ENCODE measurements around the gene CYTH3.
"Not testable (repeated sequence)": the region's sequence is repeated elsewhere in the genome, so short reads cannot be mapped to it uniquely, and the experiment has no call there.

CYTH3 gene

DNA sequence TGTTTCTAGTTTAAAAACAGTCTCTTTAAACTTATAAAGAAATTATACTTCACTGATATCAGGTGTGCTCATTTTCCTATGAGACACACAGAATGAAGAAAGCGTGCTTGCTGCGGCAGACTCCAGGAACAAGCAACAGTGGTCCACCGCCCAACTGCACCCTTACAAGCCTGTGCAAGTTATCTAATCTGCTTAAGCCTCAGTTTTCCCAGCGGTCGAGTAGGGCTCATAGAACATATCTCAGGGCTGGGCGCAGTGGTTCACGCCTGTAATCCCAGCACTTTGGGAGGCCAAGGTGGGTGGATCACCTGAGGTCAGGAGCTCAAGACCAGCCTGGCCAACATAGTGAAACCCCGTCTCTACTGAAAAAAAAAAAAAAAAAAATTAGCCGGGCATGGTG lies 43.1 kb downstream of the CYTH3 start:
- not testable (repeated sequence) for DNase-seq (ENCODE audit: low read depth)

- DNase-seq (ENCODE audit: low read depth): no peak
Observed at GRCh38 chr7:6228361-6229229, 43.8 kb downstream of the CYTH3 start.

GRCh38 chr7:6227294-6227846 lies 45.1 kb downstream of the CYTH3 start:
- no peak for DNase-seq (ENCODE audit: low read depth)

GRCh38 chr7:6226194-6226799 lies 46.1 kb downstream of the CYTH3 start:
- DNase-seq (ENCODE audit: low read depth): no peak

- not testable (repeated sequence) for DNase-seq (ENCODE audit: low read depth)
Observed at GRCh38 chr7:6223411-6223810, 49.0 kb downstream of the CYTH3 start.

DNA sequence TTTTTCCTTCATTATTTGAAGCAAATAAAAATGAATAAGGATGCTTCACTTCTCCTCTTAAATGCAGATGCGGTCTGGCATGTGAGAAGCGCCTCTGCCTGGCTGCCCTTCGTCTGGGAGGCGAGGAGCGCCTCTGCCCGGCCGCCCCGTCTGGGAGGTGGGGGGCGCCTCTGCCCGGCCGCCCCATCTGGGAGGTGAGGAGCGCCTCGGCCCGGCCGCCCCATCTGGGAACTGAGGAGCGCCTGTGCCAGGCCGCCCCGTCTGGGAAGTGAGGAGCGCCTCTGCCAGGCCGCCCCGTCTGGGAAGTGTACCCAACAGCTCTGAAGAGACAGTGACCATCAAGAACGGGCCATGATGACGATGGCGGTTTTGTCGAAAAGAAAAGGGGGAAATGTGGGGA lies 49.4 kb downstream of the CYTH3 start:
- DNase-seq (ENCODE audit: low read depth): not testable (repeated sequence)

- peak; percentile 42 for DNase-seq (ENCODE audit: low read depth)
Observed at GRCh38 chr7:6221340-6222319, 50.8 kb downstream of the CYTH3 start.

GRCh38 chr7:6218329-6218728 lies 54.1 kb downstream of the CYTH3 start:
- DNase-seq (ENCODE audit: low read depth): no peak

- no peak for DNase-seq (ENCODE audit: low read depth)
Observed at GRCh38 chr7:6212008-6212407, 60.4 kb downstream of the CYTH3 start.

GRCh38 chr7:6210621-6211372 lies 61.6 kb downstream of the CYTH3 start:
- DNase-seq (ENCODE audit: low read depth): no peak

DNA sequence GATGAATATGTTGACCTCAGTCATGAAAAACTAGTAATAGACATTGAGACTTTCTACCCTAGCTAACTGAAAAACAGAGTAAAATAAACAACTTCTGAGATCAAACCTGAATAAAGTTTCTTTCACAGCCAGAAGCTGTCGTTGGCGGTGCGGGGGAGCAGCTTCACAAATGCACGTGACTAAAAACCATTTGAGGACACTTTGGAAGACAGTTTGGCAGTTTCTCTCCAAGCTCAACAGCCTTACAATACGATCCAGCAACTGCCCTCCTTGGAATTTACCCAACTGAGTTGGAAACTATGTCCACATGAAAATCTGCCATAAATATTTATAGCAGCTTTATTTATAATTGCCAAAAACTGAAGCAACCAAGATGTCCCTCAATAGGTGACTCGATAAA lies 63.1 kb downstream of the CYTH3 start:
- DNase-seq (ENCODE audit: low read depth): no peak

- no peak for DNase-seq (ENCODE audit: low read depth)
Observed at GRCh38 chr7:6208573-6209328, 63.7 kb downstream of the CYTH3 start.

DNA sequence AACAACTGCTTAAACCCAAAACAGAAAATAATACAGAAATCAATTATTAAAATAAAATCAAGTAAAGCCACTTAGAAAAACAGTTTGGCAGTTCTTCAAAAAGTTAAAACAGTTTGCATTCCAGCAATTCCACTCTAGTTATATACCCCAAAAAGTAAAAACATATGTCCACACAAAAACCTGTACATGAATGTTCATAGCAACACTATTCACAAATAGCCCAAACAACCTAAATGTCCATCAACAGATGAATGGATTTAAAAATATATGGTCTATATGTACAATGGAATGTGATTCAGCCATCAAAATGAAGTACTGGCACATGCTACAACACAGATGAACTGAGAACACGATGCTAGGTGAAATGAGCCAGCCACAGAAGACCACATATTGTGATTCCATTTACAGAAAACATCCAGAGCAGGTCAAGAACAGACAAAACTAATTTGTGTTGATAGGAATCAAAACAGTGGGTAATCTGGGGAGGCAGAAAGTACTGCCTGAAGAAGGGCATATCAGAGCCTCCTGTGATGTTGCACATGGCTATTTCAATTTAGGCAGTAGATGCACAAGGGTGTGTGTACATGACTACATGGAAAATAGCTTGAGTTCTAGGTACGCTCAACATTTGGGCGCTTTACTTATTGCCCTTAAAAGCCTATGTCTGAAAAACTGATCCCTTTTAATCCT lies 66.3 kb downstream of the CYTH3 start:
- DNase-seq (ENCODE audit: low read depth): no peak

DNA sequence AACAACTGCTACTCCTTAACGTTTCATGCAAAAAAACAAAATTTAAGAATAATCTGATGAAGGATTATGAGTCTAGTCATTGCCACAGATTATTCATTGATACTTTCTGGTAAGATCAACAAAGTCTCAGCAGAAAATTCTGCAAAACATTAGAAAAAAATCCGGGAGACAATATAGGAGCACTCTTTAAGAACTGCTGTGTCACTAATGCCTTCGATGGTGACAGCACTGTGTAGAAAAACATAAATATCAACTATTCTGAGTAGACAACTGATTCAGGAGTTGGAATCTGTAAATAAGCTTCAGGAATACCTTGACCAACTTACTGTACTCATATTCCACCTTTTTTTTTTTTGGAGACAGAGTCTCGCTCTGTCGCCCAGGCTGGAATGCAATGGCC lies 69.0 kb downstream of the CYTH3 start:
- DNase-seq (ENCODE audit: low read depth): no peak

DNA sequence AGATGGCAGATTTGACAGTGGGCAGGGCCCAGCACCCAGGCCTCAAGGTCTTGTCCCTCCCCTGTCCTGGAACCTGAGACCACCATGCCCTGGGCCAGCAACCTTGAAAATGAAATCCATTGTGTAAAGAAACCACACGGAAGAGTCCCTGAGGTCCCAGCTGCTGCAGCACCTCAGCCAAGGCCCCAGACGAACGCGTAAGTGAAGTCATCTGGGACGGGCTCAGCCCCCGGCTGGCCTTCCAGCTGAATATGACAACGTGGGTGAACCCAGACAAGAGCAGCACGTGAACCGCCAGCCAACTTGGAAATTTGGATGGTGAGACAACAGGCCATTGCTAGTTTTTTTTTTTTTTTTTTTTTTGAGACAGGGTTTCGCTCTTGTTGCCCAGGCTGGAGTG lies 70.3 kb downstream of the CYTH3 start:
- DNase-seq (ENCODE audit: low read depth): no peak

- DNase-seq (ENCODE audit: low read depth): no peak
Observed at GRCh38 chr7:6200971-6201370, 71.5 kb downstream of the CYTH3 start.

GRCh38 chr7:6198689-6199595 lies 73.5 kb downstream of the CYTH3 start:
- no peak for DNase-seq (ENCODE audit: low read depth)

- no peak for DNase-seq (ENCODE audit: low read depth)
Observed at GRCh38 chr7:6197801-6198551, 74.4 kb downstream of the CYTH3 start.

Data from activated T-cell treated with anti-CD3 and anti-CD28 coated beads for 24 hours (primary cell).